Fibroblast of mammary gland (primary cell): ENCODE measurements around the gene CNMD.

Source experiments
- DNase-seq: peaks from one replicate; pipeline ENCODE4 v3.0.0-alpha.2; 2010; ENCODE audit warnings: low read depth
- H3K4me3 ChIP-seq: 2 replicates; pipeline ENCODE4 v1.5.1; 2011; ENCODE audit warnings: low read depth, mild to moderate bottlenecking, low read length, moderate library complexity; ENCODE audit not compliant: control insufficient read depth
- TF ChIP-seq, protein P1 (sequence below): conservative IDR thresholded peaks from 2 replicates; pipeline ENCODE4 v1.5.1; 2011; ENCODE audit warnings: low read depth, low read length, inconsistent platforms; ENCODE audit not compliant: control insufficient read depth, insufficient read depth

CNMD gene

GRCh38 chr13:52783943-52784342, 44.3 kb upstream of the CNMD start:
- TF ChIP-seq, protein P1, sequence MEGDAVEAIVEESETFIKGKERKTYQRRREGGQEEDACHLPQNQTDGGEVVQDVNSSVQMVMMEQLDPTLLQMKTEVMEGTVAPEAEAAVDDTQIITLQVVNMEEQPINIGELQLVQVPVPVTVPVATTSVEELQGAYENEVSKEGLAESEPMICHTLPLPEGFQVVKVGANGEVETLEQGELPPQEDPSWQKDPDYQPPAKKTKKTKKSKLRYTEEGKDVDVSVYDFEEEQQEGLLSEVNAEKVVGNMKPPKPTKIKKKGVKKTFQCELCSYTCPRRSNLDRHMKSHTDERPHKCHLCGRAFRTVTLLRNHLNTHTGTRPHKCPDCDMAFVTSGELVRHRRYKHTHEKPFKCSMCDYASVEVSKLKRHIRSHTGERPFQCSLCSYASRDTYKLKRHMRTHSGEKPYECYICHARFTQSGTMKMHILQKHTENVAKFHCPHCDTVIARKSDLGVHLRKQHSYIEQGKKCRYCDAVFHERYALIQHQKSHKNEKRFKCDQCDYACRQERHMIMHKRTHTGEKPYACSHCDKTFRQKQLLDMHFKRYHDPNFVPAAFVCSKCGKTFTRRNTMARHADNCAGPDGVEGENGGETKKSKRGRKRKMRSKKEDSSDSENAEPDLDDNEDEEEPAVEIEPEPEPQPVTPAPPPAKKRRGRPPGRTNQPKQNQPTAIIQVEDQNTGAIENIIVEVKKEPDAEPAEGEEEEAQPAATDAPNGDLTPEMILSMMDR: no peak
- DNase-seq: no peak
- no peak overlapping the region for H3K4me3 ChIP-seq

GRCh38 chr13:52782471-52783448, 43.1 kb upstream of the CNMD start:
- TF ChIP-seq, protein P1: no peak
- no peak for DNase-seq

GRCh38 chr13:52780611-52781010, 41.0 kb upstream of the CNMD start:
- H3K4me3 ChIP-seq: no peak overlapping the region
- TF ChIP-seq, protein P1: no peak
- no peak for DNase-seq

More at GRCh38 chr13:52782471-52783448, 43.1 kb upstream of the CNMD start:
- no peak overlapping the region for H3K4me3 ChIP-seq

DNA sequence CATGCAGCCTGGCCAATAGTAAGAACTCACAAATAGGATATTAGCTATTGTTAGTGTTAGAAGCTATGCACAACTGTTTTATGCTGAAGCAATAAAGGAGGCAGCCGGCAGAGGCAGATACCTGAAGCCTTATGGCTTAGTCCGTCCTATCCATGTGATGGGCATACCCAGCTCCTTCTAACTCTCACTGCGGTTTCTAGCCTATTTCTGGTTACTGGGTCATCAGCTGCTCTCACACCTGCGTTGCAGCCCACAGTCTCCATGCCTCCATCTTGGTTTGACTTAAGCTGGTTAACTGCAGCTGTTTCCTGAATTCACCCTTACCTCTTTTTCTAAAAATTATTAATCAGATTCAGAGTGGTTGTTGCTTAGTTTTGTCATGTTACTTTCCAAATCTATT, 40.5 kb upstream of the CNMD start:
- DNase-seq: no peak
- no peak overlapping the region for H3K4me3 ChIP-seq
- TF ChIP-seq, protein P1: no peak

GRCh38 chr13:52779103-52779502, 39.5 kb upstream of the CNMD start:
- DNase-seq: no peak
- TF ChIP-seq, protein P1: no peak
- H3K4me3 ChIP-seq: no peak overlapping the region

GRCh38 chr13:52776726-52777125, 37.1 kb upstream of the CNMD start:
- TF ChIP-seq, protein P1: no peak

More at GRCh38 chr13:52776726-52777125, 37.1 kb upstream of the CNMD start:
- H3K4me3 ChIP-seq: no peak overlapping the region
- DNase-seq: no peak
